ENCODE measurements around the gene P4HTM.
A peak's percentile ranks its signal among the peaks of the same experiment; 100 is the strongest.

Gene P4HTM

DNA sequence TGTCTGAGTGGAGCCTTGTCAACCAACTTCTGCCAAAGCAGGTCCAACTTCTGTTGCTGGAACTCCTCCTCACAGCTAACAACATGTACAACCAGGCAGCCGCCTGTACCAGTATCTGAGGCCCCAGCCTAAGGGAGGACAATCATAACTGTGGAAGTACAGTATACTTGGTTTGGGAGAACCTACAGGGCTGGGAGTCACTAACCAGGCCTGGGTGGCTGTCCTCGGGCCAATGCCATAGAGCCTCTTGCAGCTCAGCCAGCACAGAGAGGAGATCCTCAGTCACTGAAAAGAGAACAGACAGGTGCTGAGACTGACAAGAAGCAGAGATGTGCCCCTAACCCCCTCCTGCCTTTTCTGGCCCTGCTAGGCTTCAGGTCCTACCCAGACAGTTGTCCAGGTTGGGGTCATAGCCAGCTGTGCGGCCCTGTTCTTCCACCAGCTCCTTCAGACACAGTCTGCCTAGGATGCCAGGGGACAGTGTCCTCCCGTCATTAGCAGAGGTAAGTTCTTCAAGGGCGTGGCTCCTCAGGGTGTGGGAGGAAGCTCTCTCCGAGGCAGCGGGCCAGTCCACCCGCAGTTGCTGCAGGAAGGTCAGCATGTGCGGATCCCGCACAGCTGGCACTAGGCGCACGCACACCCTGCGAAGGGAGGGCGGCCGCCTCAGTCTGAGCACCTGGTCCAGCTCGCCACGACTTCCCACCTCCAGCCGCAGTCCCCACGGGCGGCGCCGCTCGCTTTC is 27.4 kb downstream of the P4HTM start:
- TF ChIP-seq, protein P1, sequence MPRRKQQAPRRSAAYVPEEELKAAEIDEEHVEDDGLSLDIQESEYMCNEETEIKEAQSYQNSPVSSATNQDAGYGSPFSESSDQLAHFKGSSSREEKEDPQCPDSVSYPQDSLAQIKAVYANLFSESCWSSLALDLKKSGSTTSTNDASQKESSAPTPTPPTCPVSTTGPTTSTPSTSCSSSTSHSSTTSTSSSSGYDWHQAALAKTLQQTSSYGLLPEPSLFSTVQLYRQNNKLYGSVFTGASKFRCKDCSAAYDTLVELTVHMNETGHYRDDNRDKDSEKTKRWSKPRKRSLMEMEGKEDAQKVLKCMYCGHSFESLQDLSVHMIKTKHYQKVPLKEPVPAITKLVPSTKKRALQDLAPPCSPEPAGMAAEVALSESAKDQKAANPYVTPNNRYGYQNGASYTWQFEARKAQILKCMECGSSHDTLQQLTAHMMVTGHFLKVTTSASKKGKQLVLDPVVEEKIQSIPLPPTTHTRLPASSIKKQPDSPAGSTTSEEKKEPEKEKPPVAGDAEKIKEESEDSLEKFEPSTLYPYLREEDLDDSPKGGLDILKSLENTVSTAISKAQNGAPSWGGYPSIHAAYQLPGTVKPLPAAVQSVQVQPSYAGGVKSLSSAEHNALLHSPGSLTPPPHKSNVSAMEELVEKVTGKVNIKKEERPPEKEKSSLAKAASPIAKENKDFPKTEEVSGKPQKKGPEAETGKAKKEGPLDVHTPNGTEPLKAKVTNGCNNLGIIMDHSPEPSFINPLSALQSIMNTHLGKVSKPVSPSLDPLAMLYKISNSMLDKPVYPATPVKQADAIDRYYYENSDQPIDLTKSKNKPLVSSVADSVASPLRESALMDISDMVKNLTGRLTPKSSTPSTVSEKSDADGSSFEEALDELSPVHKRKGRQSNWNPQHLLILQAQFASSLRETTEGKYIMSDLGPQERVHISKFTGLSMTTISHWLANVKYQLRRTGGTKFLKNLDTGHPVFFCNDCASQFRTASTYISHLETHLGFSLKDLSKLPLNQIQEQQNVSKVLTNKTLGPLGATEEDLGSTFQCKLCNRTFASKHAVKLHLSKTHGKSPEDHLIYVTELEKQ (tag by site-specific recombination; IDR thresholded peaks at IDR 0.05; ENCODE audit: borderline replicate concordance), result no peak
- TF ChIP-seq ZNF133 (tag by site-specific recombination; IDR thresholded peaks at IDR 0.05), result peak; percentile 74
- TF ChIP-seq ZNF37A (tag by site-specific recombination; IDR thresholded peaks at IDR 0.05), result no peak
- TF ChIP-seq ZNF48 (tag by site-specific recombination; IDR thresholded peaks at IDR 0.05), result no peak
- TF ChIP-seq ZNF585B (tag by site-specific recombination; IDR thresholded peaks at IDR 0.05), result no peak
- TF ChIP-seq, protein P2, sequence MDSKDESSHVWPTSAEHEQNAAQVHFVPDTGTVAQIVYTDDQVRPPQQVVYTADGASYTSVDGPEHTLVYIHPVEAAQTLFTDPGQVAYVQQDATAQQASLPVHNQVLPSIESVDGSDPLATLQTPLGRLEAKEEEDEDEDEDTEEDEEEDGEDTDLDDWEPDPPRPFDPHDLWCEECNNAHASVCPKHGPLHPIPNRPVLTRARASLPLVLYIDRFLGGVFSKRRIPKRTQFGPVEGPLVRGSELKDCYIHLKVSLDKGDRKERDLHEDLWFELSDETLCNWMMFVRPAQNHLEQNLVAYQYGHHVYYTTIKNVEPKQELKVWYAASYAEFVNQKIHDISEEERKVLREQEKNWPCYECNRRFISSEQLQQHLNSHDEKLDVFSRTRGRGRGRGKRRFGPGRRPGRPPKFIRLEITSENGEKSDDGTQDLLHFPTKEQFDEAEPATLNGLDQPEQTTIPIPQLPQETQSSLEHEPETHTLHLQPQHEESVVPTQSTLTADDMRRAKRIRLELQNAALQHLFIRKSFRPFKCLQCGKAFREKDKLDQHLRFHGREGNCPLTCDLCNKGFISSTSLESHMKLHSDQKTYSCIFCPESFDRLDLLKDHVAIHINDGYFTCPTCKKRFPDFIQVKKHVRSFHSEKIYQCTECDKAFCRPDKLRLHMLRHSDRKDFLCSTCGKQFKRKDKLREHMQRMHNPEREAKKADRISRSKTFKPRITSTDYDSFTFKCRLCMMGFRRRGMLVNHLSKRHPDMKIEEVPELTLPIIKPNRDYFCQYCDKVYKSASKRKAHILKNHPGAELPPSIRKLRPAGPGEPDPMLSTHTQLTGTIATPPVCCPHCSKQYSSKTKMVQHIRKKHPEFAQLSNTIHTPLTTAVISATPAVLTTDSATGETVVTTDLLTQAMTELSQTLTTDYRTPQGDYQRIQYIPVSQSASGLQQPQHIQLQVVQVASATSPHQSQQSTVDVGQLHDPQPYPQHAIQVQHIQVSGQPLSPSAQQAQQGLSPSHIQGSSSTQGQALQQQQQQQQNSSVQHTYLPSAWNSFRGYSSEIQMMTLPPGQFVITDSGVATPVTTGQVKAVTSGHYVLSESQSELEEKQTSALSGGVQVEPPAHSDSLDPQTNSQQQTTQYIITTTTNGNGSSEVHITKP (tag by site-specific recombination; IDR thresholded peaks at IDR 0.05), result peak; percentile 88
- TF ChIP-seq, protein P3, sequence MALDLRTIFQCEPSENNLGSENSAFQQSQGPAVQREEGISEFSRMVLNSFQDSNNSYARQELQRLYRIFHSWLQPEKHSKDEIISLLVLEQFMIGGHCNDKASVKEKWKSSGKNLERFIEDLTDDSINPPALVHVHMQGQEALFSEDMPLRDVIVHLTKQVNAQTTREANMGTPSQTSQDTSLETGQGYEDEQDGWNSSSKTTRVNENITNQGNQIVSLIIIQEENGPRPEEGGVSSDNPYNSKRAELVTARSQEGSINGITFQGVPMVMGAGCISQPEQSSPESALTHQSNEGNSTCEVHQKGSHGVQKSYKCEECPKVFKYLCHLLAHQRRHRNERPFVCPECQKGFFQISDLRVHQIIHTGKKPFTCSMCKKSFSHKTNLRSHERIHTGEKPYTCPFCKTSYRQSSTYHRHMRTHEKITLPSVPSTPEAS (tag by site-specific recombination; IDR thresholded peaks at IDR 0.05), result peak; percentile 63
- no peak for TF ChIP-seq TCF7L2 (IDR thresholded peaks at IDR 0.05; ENCODE audit: borderline replicate concordance, low read depth, low read length)
- TF ChIP-seq, protein P4, sequence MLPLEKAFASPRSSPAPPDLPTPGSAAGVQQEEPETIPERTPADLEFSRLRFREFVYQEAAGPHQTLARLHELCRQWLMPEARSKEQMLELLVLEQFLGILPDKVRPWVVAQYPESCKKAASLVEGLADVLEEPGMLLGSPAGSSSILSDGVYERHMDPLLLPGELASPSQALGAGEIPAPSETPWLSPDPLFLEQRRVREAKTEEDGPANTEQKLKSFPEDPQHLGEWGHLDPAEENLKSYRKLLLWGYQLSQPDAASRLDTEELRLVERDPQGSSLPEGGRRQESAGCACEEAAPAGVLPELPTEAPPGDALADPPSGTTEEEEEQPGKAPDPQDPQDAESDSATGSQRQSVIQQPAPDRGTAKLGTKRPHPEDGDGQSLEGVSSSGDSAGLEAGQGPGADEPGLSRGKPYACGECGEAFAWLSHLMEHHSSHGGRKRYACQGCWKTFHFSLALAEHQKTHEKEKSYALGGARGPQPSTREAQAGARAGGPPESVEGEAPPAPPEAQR (tag by site-specific recombination; IDR thresholded peaks at IDR 0.05), result no peak
- peak; percentile 27; the same call in 1 of the 2 replicates for TF ChIP-seq PRDM1 (tag by site-specific recombination; IDR thresholded peaks at IDR 0.05)
- TF ChIP-seq KLF1 (tag by site-specific recombination; IDR thresholded peaks at IDR 0.05), result peak; percentile 19; the same call in 1 of the 2 replicates
- no peak for TF ChIP-seq OSR2 (tag by site-specific recombination; IDR thresholded peaks at IDR 0.05)
- Histone ChIP-seq H3K4me3 (ENCODE audit: low read depth, low read length) (peak overlapping the region; percentile 80), H3K4me1 (ENCODE audit: control insufficient read depth, insufficient read depth, low read length) (no peaks in the 10 kb centered on the region), H3K27ac (ENCODE audit: extremely low read depth, low read depth, low read length) (peak overlapping the region; percentile 47; the same call in 1 of the 2 replicates), H3K9me3 (ENCODE audit: control insufficient read depth, insufficient read depth, low read depth, low read length) (no peaks in the 10 kb centered on the region), H3K36me3 (ENCODE audit: control insufficient read depth in 2 of 2, insufficient read depth in 1 of 2, low read length in 2 of 2) (peaks cover 0 to 46% of the 10 kb centered on the region in 2 experiments; a peak in 1 of 3 replicates)
- ChIA-PET CTCF (interaction anchor here (0.6 to 1.5 kb wide), 5 partner anchors 9 to 458 kb away, joined by 3 to 8 read pairs (median 3); no protein-coding TSS in a partner anchor), POLR2A (interaction anchor here (1.2 to 10.4 kb wide), 7 partner anchors 10 to 300 kb away, joined by 3 to 141 read pairs (median 6); partner anchors contain the start of genes IMPDH2, IP6K2, P4HTM and QRICH1)

Measured in HEK293 (cell line).